ENCODE measurements around the gene PAPOLG. TPM values are rescaled to one million over a fixed set of nuclear protein-coding genes. Genes with fewer than 3 reads are reported as not detected.

The PAPOLG gene
- total RNA-seq, 2 donors from 2014 or later, result 23.2 to 34.1 TPM

DNA sequence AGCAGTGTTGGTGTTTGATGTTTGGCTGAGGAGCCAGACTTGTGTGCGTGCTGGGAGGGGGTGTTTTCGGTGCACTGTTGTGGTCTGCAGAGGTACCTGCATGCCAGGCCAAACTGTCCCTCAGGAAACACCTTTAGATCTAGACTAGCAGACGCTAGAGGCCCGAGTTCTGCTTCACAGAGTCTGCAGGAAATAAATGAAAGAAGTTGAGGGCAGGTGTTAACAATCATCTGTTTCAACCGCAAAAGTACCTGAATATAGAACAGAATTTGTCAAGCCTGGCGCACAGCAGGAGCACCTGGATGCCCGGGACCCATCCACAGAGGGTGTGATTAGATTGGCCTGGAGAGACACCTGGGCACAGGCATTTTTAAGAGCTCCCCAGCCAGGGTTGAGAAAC is 84.8 kb downstream of the PAPOLG start:
- Histone ChIP-seq H3K27me3 (ENCODE audit: control insufficient read depth, insufficient read depth, low read length, poor library complexity, severe bottlenecking) (peaks cover 9% of the 10 kb centered on the region), H3K4me1 (ENCODE audit: control insufficient read depth, insufficient read depth, low read length) (no peaks in the 10 kb centered on the region), H3K36me3 (ENCODE audit: control insufficient read depth, insufficient read depth, low read length) (no peaks in the 10 kb centered on the region), H3K9me3 (ENCODE audit: control insufficient read depth, low read length) (no peaks in the 10 kb centered on the region), H3K9ac (ENCODE audit: extremely low read depth, low read length, poor library complexity, severe bottlenecking) (no peak overlapping the region), H3K27ac (ENCODE audit: low read depth, low read length) (no peak overlapping the region), H3K4me3 (ENCODE audit: low read length) (no peak overlapping the region)
- H3K9me3 Mint-ChIP-seq, result no peaks in the 10 kb centered on the region
- no peak overlapping the region for H3K27ac Mint-ChIP-seq
- H3K4me3 Mint-ChIP-seq, result no peak overlapping the region
- DNase-seq, result no peak
- no peaks in the 10 kb centered on the region for H3K36me3 Mint-ChIP-seq (ENCODE audit: low read depth)
- no peak for TF ChIP-seq CTCF (conservative IDR thresholded peaks at IDR 0.05)
- peaks cover 2% of the 10 kb centered on the region for H3K4me1 Mint-ChIP-seq
- H3K27me3 Mint-ChIP-seq (ENCODE audit: insufficient read depth), result peaks cover 55% of the 10 kb centered on the region
- WGBS, 2 experiments (ENCODE audit: insufficient coverage in 1 of 2, insufficient read length in 1 of 2), result 92 to 95% methylated on average over 7 of the region's 7 CpGs

DNA sequence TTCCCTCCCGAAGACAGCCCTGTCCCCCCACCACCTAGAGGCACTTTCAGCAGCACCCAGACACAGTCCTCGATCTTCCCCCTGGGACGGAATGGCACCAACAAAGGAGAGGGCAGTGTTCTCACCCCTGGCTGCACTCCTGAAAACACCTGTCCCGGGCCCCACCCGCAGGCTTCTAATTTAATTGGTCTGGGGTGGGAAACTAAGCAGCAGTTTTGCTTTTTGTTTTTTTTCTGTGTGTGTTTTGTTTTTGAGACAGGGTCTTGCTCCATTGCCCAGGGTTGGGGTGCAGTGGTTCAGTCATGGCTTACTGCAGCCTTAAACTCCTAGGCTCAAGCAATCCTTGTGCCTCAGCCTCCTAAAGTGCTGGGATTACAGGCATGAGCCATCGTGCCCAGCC is 86.9 kb downstream of the PAPOLG start:
- Mint-ChIP-seq H3K27me3 (ENCODE audit: insufficient read depth) (peaks cover 34% of the 10 kb centered on the region), H3K27ac (no peak overlapping the region), H3K9me3 (no peaks in the 10 kb centered on the region), H3K36me3 (ENCODE audit: low read depth) (no peaks in the 10 kb centered on the region), H3K4me1 (peaks cover 2% of the 10 kb centered on the region), H3K4me3 (no peak overlapping the region)
- TF ChIP-seq CTCF (conservative IDR thresholded peaks at IDR 0.05), result no peak
- Histone ChIP-seq H3K36me3 (ENCODE audit: control insufficient read depth, insufficient read depth, low read length) (no peaks in the 10 kb centered on the region), H3K27me3 (ENCODE audit: control insufficient read depth, insufficient read depth, low read length, poor library complexity, severe bottlenecking) (no peaks in the 10 kb centered on the region), H3K9me3 (ENCODE audit: control insufficient read depth, low read length) (no peaks in the 10 kb centered on the region), H3K27ac (ENCODE audit: low read depth, low read length) (no peak overlapping the region), H3K4me1 (ENCODE audit: control insufficient read depth, insufficient read depth, low read length) (no peaks in the 10 kb centered on the region), H3K9ac (ENCODE audit: extremely low read depth, low read length, poor library complexity, severe bottlenecking) (no peak overlapping the region), H3K4me3 (ENCODE audit: low read length) (no peak overlapping the region)
- WGBS, 2 experiments (ENCODE audit: insufficient coverage in 1 of 2, insufficient read length in 1 of 2), result 89 to 100% methylated on average over 1 to 6 of the region's 6 CpGs
- no peak for DNase-seq

DNA sequence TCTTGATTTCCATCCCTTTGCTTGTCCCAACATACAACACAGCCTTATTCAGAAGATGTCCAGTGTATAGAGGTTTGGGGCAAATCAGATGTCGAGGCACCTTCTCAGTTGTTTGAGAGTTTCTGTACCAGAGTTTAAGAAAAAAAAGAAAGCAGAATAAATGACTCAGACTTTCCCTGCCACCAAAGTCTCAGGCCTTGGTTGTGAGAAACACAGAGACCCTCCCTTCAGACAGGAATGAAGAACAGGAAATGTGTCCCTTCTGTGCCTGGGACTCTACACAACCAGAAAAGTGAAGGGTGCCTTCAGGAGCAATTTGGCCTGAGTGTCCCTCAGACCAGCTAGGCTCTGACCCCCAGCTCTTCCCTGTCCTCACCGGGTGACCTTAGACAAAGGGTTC is 88.0 kb downstream of the PAPOLG start:
- H3K4me3 ChIP-seq (ENCODE audit: low read length), result no peak overlapping the region
- DNase-seq, result no peak
- no peaks in the 10 kb centered on the region for H3K36me3 ChIP-seq (ENCODE audit: control insufficient read depth, insufficient read depth, low read length)
- H3K9ac ChIP-seq (ENCODE audit: extremely low read depth, low read length, poor library complexity, severe bottlenecking), result no peak overlapping the region
- no peaks in the 10 kb centered on the region for H3K27me3 ChIP-seq (ENCODE audit: control insufficient read depth, insufficient read depth, low read length, poor library complexity, severe bottlenecking)
- no peak overlapping the region for H3K27ac ChIP-seq (ENCODE audit: low read depth, low read length)
- no peaks in the 10 kb centered on the region for H3K9me3 ChIP-seq (ENCODE audit: control insufficient read depth, low read length)
- no peaks in the 10 kb centered on the region for H3K4me1 ChIP-seq (ENCODE audit: control insufficient read depth, insufficient read depth, low read length)
- Mint-ChIP-seq H3K4me1 (peaks cover 2% of the 10 kb centered on the region), H3K4me3 (no peak overlapping the region), H3K27me3 (ENCODE audit: insufficient read depth) (peaks cover 24% of the 10 kb centered on the region), H3K27ac (no peak overlapping the region), H3K36me3 (ENCODE audit: low read depth) (no peaks in the 10 kb centered on the region), H3K9me3 (no peaks in the 10 kb centered on the region)
- TF ChIP-seq CTCF (conservative IDR thresholded peaks at IDR 0.05), result no peak
- WGBS, 2 experiments (ENCODE audit: insufficient coverage in 1 of 2, insufficient read length in 1 of 2), result 88% methylated on average over 1 of the region's 2 CpGs; no CpG with 5 or more reads in 1 of the 2 experiments
